Spleen (tissue), 11 donors: ENCODE results near the gene CHMP4B. TPM values are rescaled to one million over a fixed set of nuclear protein-coding genes. Genes with fewer than 3 reads are reported as not detected.

ENCODE experiments used
- DNase-seq: peaks from one replicate; pipeline ENCODE4 v3.0.0-alpha.2; 2020
- H3K27ac ChIP-seq, 8 donors: fragments of 200-600 bp; sonication (generic) in 7 of 8; 1 replicate in 4 of 8; 2 replicates in 4 of 8; pipeline versions ENCODE4 v1.5.0 to v1.8.0; 2016 to 2021; ENCODE audit warnings: inconsistent platforms in 4 of 8, mild to moderate bottlenecking in 4 of 8, moderate library complexity in 1 of 8
- H3K27me3 ChIP-seq, 7 donors: fragments of 200-600 bp; sonication (generic) in 6 of 7; replicated peaks in 1 of 7; 1 replicate in 4 of 7; 2 replicates in 3 of 7; pipeline versions ENCODE4 v1.5.0 to v1.8.0; 2016 to 2021; ENCODE audit warnings: inconsistent platforms in 3 of 7, mild to moderate bottlenecking in 1 of 7
- H3K36me3 ChIP-seq, 6 donors: fragments of 200-600 bp; sonication (generic) in 5 of 6; 1 replicate in 4 of 6; 2 replicates in 2 of 6; pipeline versions ENCODE4 v1.5.0 to v1.8.0; 2016 to 2021; ENCODE audit warnings: inconsistent platforms in 2 of 6
- H3K4me1 ChIP-seq, 6 donors: fragments of 200-600 bp; sonication (generic) in 5 of 6; 1 replicate in 3 of 6; 2 replicates in 3 of 6; pipeline versions ENCODE4 v1.5.0 to v1.8.0; 2016 to 2021; ENCODE audit warnings: inconsistent platforms in 3 of 6
- H3K4me3 ChIP-seq, 8 donors: fragments of 200-600 bp; sonication (generic) in 7 of 8; 1 replicate in 4 of 8; 2 replicates in 4 of 8; pipeline versions ENCODE4 v1.5.0 to v1.8.0; 2016 to 2021; ENCODE audit warnings: inconsistent platforms in 4 of 8, mild to moderate bottlenecking in 4 of 8, moderate library complexity in 2 of 8
- H3K9me3 ChIP-seq, 8 donors: fragments of 200-600 bp; sonication (generic) in 7 of 8; 1 replicate in 4 of 8; 2 replicates in 4 of 8; pipeline versions ENCODE4 v1.5.0 to v1.8.0; 2016 to 2021; ENCODE audit warnings: inconsistent platforms in 4 of 8
- CTCF ChIP-seq, 11 experiments: fragments of 200-600 bp in 7 of 11; fragments of 450-650 bp in 4 of 11; sonication (generic) in 4 of 11; IDR thresholded peaks in 8 of 11; conservative IDR thresholded peaks in 3 of 11; 1 replicate in 7 of 11; 2 replicates in 4 of 11; pipeline versions ENCODE4 v1.4.0 to v1.8.0; 2016 to 2021; ENCODE audit warnings: antibody characterized with exemption in 11 of 11, inconsistent platforms in 4 of 11, mild to moderate bottlenecking in 1 of 11
- POLR2A ChIP-seq, 3 donors: fragments of 450-650 bp; IDR thresholded peaks; one replicate each; pipeline ENCODE4 v1.5.1; 2017; ENCODE audit warnings: antibody characterized with exemption in 3 of 3, mild to moderate bottlenecking in 1 of 3
- POLR2AphosphoS5 ChIP-seq, 3 donors: sonication (generic); formaldehyde crosslinking; IDR thresholded peaks; one replicate each; pipeline ENCODE4 v1.5.1; 2017; ENCODE audit warnings: antibody characterized with exemption in 3 of 3
- WGBS, 5 donors: extraction: QIAGEN DNeasy Blood & Tissue Kit in 3 of 5; methylation state at CpG; one replicate each; pipeline versions ENCODE4 v1.1.5 to v1.1.7; 2013 to 2018; 5-methylcytosine and 5-hydroxymethylcytosine counted together
- intact Hi-C: fragments of 100-400 bp; cut with DNase I; formaldehyde crosslinking; loops from one replicate; pipeline ENCODE4 v1.15.0; 2023; ENCODE audit warnings: low total_unique reads
- polyA plus RNA-seq, 3 donors: library from polyadenylated mRNA; stranded (reverse); fragments of 200-250 nt; gene quantifications; one replicate each; pipeline ENCODE4 v1.2.1, GENCODE V29; 2013
- total RNA-seq, 7 donors: library from RNA; depleted of rRNA in 3 of 7; stranded (reverse); fragments of >200 nt in 3 of 7; fragmentation: NEBNext Ultra II Directional in 4 of 7; extraction: Animal tissue kit (Norgen Biotek cat#: 25700) in 4 of 7; gene quantifications; one replicate each; pipeline versions ENCODE4 v1.1.0 to v1.2.1, GENCODE V29; 2016 to 2021
- donor health status: healthy with polysubstance abuse.
- donor health status: DM: no; HTN: no; CAD: no; lungs with moderate emphysema.
- donor health status: DM: no; HTN: no; CAD: no.
- donor health status: Bipolar disorder and iron deficiency.
- donor health status: healthy.
- donor health status: DM: no; HTN: no; CAD: no.
- donor health status: DM: yes; HTN: yes; CAD: no.

CHMP4B gene
- total and polyA plus RNA-seq, 10 donors, result 44.9 to 118 (median 74.7) TPM

GRCh38 chr20:33817411-33817810, 6.3 kb downstream of the CHMP4B start:
- intact Hi-C loops, result no loop called here
- Histone ChIP-seq H3K27me3 (no peaks in the 10 kb centered on the region), H3K4me1 (peaks cover 27 to 99% (median 73%) of the 10 kb centered on the region in 6 donors), H3K27ac (no peak overlapping the region), H3K4me3 (no peak overlapping the region), H3K9me3 (no peaks in the 10 kb centered on the region), H3K36me3 (peaks cover 0 to 45% (median 0%) of the 10 kb centered on the region in 6 donors)
- no peak for TF ChIP-seq POLR2A (IDR thresholded peaks at IDR 0.05)
- no peak for TF ChIP-seq POLR2AphosphoS5 (IDR thresholded peaks at IDR 0.05)
- no peak for TF ChIP-seq CTCF (IDR thresholded peaks at IDR 0.05 in 8 of 11, conservative IDR thresholded peaks at IDR 0.05 in 3 of 11)
- 84 to 96% (median 91%) methylated on average over 5 of the region's 5 CpGs for WGBS, 5 donors
- DNase-seq, result no peak

GRCh38 chr20:33819456-33819855, 8.3 kb downstream of the CHMP4B start:
- WGBS, 5 donors, result 83 to 100% (median 96%) methylated on average over 1 of the region's 1 CpG
- Histone ChIP-seq H3K36me3 (peaks cover 0 to 55% (median 4%) of the 10 kb centered on the region in 6 donors), H3K9me3 (no peaks in the 10 kb centered on the region), H3K4me1 (peaks cover 13 to 92% (median 62%) of the 10 kb centered on the region in 6 donors), H3K27ac (peak overlapping the region in 2 of 8 donors; percentile 17 to 27), H3K4me3 (no peak overlapping the region), H3K27me3 (no peaks in the 10 kb centered on the region)
- no peak for DNase-seq
- intact Hi-C loops, result no loop called here
- TF ChIP-seq POLR2AphosphoS5 (IDR thresholded peaks at IDR 0.05) (no peak), POLR2A (IDR thresholded peaks at IDR 0.05) (no peak), CTCF (IDR thresholded peaks at IDR 0.05 in 8 of 11, conservative IDR thresholded peaks at IDR 0.05 in 3 of 11) (no peak)

- H3K4me3 ChIP-seq, result no peak overlapping the region
- no peaks in the 10 kb centered on the region for H3K9me3 ChIP-seq
- H3K4me1 ChIP-seq, result peaks cover 8 to 92% (median 59%) of the 10 kb centered on the region in 6 donors
- intact Hi-C loops, result no loop called here
- peaks cover 0 to 46% (median 4%) of the 10 kb centered on the region in 6 donors for H3K36me3 ChIP-seq
- no peaks in the 10 kb centered on the region for H3K27me3 ChIP-seq
- no peak overlapping the region for H3K27ac ChIP-seq
- WGBS, 5 donors, result 89 to 100% (median 93%) methylated on average over 1 of the region's 1 CpG
- TF ChIP-seq CTCF (IDR thresholded peaks at IDR 0.05 in 8 of 11, conservative IDR thresholded peaks at IDR 0.05 in 3 of 11) (no peak), POLR2AphosphoS5 (IDR thresholded peaks at IDR 0.05) (no peak), POLR2A (IDR thresholded peaks at IDR 0.05) (no peak)
- no peak for DNase-seq
Observed at GRCh38 chr20:33820362-33820761, 9.2 kb downstream of the CHMP4B start.

GRCh38 chr20:33821270-33821836, 10.2 kb downstream of the CHMP4B start:
- TF ChIP-seq POLR2A (IDR thresholded peaks at IDR 0.05) (no peak), CTCF (IDR thresholded peaks at IDR 0.05 in 8 of 11, conservative IDR thresholded peaks at IDR 0.05 in 3 of 11) (no peak)
- 46 to 95% (median 49%) methylated on average over 4 of the region's 4 CpGs for WGBS, 5 donors
- intact Hi-C loops, result no loop called here
- peaks cover 0 to 36% (median 4%) of the 10 kb centered on the region in 6 donors for H3K36me3 ChIP-seq
- no peak overlapping the region for H3K27ac ChIP-seq
- H3K27me3 ChIP-seq, result no peaks in the 10 kb centered on the region
- peaks cover 12 to 92% (median 63%) of the 10 kb centered on the region in 6 donors for H3K4me1 ChIP-seq
- no peaks in the 10 kb centered on the region for H3K9me3 ChIP-seq
- DNase-seq, result no peak
- no peak overlapping the region for H3K4me3 ChIP-seq
